GM12878 (cell line): ENCODE measurements around the gene TRIM4. TPM values are rescaled to one million over a fixed set of nuclear protein-coding genes. Genes with fewer than 3 reads are reported as not detected.
"Not testable (repeated sequence)": the region's sequence is repeated elsewhere in the genome, so short reads cannot be mapped to it uniquely, and the experiment has no call there.

ENCODE experiments used
- ATAC-seq: fragments of 200-7000 bp; cut with Tn5 transposase; 3 replicates; pipeline ENCODE4 v1.9.1; 2020; ENCODE audit warnings: mild to moderate bottlenecking, moderate library complexity
- BruUV-seq: library from RNA; stranded (reverse); fragments of 400-500 nt; replicated peaks from 2 replicates; lab custom pipeline; 2021; lab: Mats Ljungman, UMichigan
- CTCF ChIA-PET: fragments of 300-600 bp; sonication (Branson Sonifier 250); formaldehyde crosslinking; extraction: SDS; loops from one replicate; lab custom pipeline; 2021; ENCODE audit warnings: inconsistent platforms; lab: Yijun Ruan, JAX
- POLR2A ChIA-PET: fragments of 350-600 bp; formaldehyde crosslinking; extraction: SDS; loops from one replicate; lab custom pipeline; 2021; ENCODE audit warnings: inconsistent platforms; lab: Charles Lee
- RAD21 ChIA-PET: fragments of 300-600 bp; sonication (Branson Sonifier 250); formaldehyde crosslinking; loops from one replicate; lab custom pipeline; 2023; ENCODE audit warnings: antibody characterized with exemption; ENCODE audit not compliant: unreplicated experiment; lab: Charles Lee
- SMC1A ChIA-PET: fragments of 300-600 bp; sonication (Branson Sonifier 250); formaldehyde crosslinking; loops from one replicate; lab custom pipeline; 2023; ENCODE audit not compliant: unreplicated experiment, uncharacterized antibody; lab: Charles Lee
- DNase-seq: peaks from one replicate; pipeline ENCODE4 v3.0.0-alpha.2; 2011; ENCODE audit warnings: low read depth, low spot score
- FAIRE-seq: peaks from 3 replicates; lab custom pipeline; 2011; peaks lifted over from hg19 to GRCh38; lab: Jason Lieb, UNC
- H2AFZ ChIP-seq: 2 replicates; pipeline ENCODE4 v1.6.0; 2011; ENCODE audit warnings: low read depth, low read length, control low read depth; ENCODE audit not compliant: control insufficient read depth
- H3K27ac ChIP-seq: 2 replicates; pipeline ENCODE4 v1.5.1; 2011; ENCODE audit warnings: control low read depth; ENCODE audit not compliant: control insufficient read depth, insufficient read depth
- H3K27me3 ChIP-seq, 2 experiments: replicated peaks in 1 of 2; 2 replicates each; pipeline versions ENCODE4 v1.6.0 to v1.6.1; 2011; ENCODE audit warnings: low read length in 1 of 2; ENCODE audit not compliant: control insufficient read depth in 2 of 2, insufficient read depth in 2 of 2
- H3K36me3 ChIP-seq, 2 experiments: 2 replicates each; pipeline ENCODE4 v1.5.1; 2011; ENCODE audit warnings: low read length in 1 of 2; ENCODE audit not compliant: control insufficient read depth in 2 of 2, insufficient read depth in 2 of 2
- H3K4me1 ChIP-seq: 2 replicates; pipeline ENCODE4 v1.6.1; 2011; ENCODE audit warnings: mild to moderate bottlenecking, low read length, moderate library complexity, mixed read lengths; ENCODE audit not compliant: control insufficient read depth, insufficient read depth
- H3K4me2 ChIP-seq: 2 replicates; pipeline ENCODE4 v1.6.0; 2011; ENCODE audit warnings: control low read depth; ENCODE audit not compliant: control insufficient read depth, insufficient read depth
- H3K4me3 ChIP-seq: fragments of 200-600 bp; sonication (generic); 2 replicates; pipeline ENCODE4 v1.5.1; 2016
- H3K79me2 ChIP-seq: 2 replicates; pipeline ENCODE4 v1.6.0; 2011; ENCODE audit warnings: low read length; ENCODE audit not compliant: control insufficient read depth, insufficient read depth
- H3K9ac ChIP-seq: 2 replicates; pipeline ENCODE4 v1.8.0; 2011; ENCODE audit warnings: low read length, control low read depth, mixed read lengths; ENCODE audit not compliant: control insufficient read depth, insufficient read depth
- H3K9me3 ChIP-seq: replicated peaks from 3 replicates; pipeline ENCODE4 v1.5.1; 2011; ENCODE audit warnings: mild to moderate bottlenecking, low read length; ENCODE audit not compliant: control insufficient read depth, insufficient read depth
- H4K20me1 ChIP-seq: 2 replicates; pipeline ENCODE4 v1.6.0; 2011; ENCODE audit not compliant: control insufficient read depth, insufficient read depth
- ATF2 ChIP-seq: IDR thresholded peaks from 2 replicates; pipeline ENCODE4 v1.6.1; 2012; ENCODE audit warnings: low read length, inconsistent platforms
- SREBF1 ChIP-seq: IDR thresholded peaks from 2 replicates; pipeline ENCODE4 v1.6.1; 2012; ENCODE audit warnings: mild to moderate bottlenecking, low read length
- WGBS: methylation state at CpG from one replicate; pipeline ENCODE4 v1.1.6; 2016; ENCODE audit warnings: low lambda C conversion rate; ENCODE audit not compliant: insufficient replicate concordance, insufficient coverage; ENCODE audit errors: missing lambda C conversion rate; 5-methylcytosine and 5-hydroxymethylcytosine counted together
- in situ Hi-C: fragments of 300-500 bp; cut with MboI; formaldehyde crosslinking; loops from 9 replicates; pipeline ENCODE4 v1.14.3; 2018; ENCODE audit warnings: mixed read lengths
- intact Hi-C: fragments of 100-400 bp; cut with micrococcal nuclease; formaldehyde crosslinking; loops from one replicate; pipeline ENCODE4 v1.14.2; 2022; ENCODE audit not compliant: unreplicated experiment
- polyA plus RNA-seq, 11 experiments: library from polyadenylated mRNA; depleted of rRNA in 4 of 11; unstranded in 6 of 11; stranded (reverse) in 5 of 11; fragments of >200 nt; fragmentation: Nextera tagmentation in 4 of 11; fragmentation: Illumina TruSeq in 1 of 11; extraction: Ambion mirVana in 4 of 11; extraction: Trizol in 1 of 11; gene quantifications; 1 replicate in 1 of 11; 2 replicates in 10 of 11; pipeline versions ENCODE4 v1.2.1 to v1.2.3, GENCODE V29; 2011 to 2016; ENCODE audit warnings: inconsistent platforms in 2 of 11, missing spikeins in 2 of 11, low read depth in 1 of 11
- total RNA-seq, 4 experiments: library from RNA; depleted of rRNA in 3 of 4; stranded (reverse); fragments of >200 nt in 3 of 4; fragmentation: Illumina TruSeq in 1 of 4; extraction: Trizol in 1 of 4; gene quantifications; 2 replicates each; pipeline versions ENCODE4 v1.2.1 to v1.2.3, GENCODE V29; 2013 to 2021

The TRIM4 gene
- total and polyA plus RNA-seq, 10 of the 15 experiments (the other 5 are each of a cell fraction or from before 2014, with no cell fraction given) = 4.8 to 21.8 (median 17.9) TPM

- TF ChIP-seq SREBF1 (no peak), ATF2 (no peak)
- TF ChIP-seq, all 136 proteins: peak for 0
Measured at GRCh38 chr7:99953649-99954048, 34.3 kb upstream of the TRIM4 start (continued).

- ATAC-seq, intact Hi-C loops, H3K9me3 ChIP-seq, H3K4me1 ChIP-seq, POLR2A ChIA-PET, BruUV-seq, H3K9ac ChIP-seq, H3K79me2 ChIP-seq, H4K20me1 ChIP-seq, H3K36me3 ChIP-seq, H3K4me2 ChIP-seq, H3K4me3 ChIP-seq, H3K27me3 ChIP-seq, RAD21 ChIA-PET, H2AFZ ChIP-seq, SMC1A ChIA-PET, DNase-seq, in situ Hi-C loops, H3K27ac ChIP-seq, FAIRE-seq: not testable (repeated sequence)
- CTCF ChIA-PET = interaction anchor here (1.2 kb wide), 1 partner anchor 27 kb away, joined by 4 read pairs; no protein-coding TSS in a partner anchor
- 86% methylated on average over 1 of the region's 4 CpGs for WGBS
Measured at GRCh38 chr7:99952649-99953048, 33.3 kb upstream of the TRIM4 start.

- POLR2A ChIA-PET = interaction anchor here (0.6 kb wide), 1 partner anchor 189 kb away, joined by 6 read pairs; no protein-coding TSS in a partner anchor
- H3K27me3 ChIP-seq, H2AFZ ChIP-seq, RAD21 ChIA-PET, FAIRE-seq, H3K27ac ChIP-seq, in situ Hi-C loops, H3K9ac ChIP-seq, SMC1A ChIA-PET, H3K79me2 ChIP-seq, H4K20me1 ChIP-seq, H3K4me1 ChIP-seq, H3K4me2 ChIP-seq, H3K9me3 ChIP-seq, BruUV-seq, H3K36me3 ChIP-seq, H3K4me3 ChIP-seq, ATAC-seq, intact Hi-C loops, DNase-seq: not testable (repeated sequence)
- CTCF ChIA-PET = interaction anchor here (1.1 to 1.7 kb wide), 3 partner anchors 12 to 95 kb away, joined by 3 to 4 read pairs (median 3); partner anchors contain the start of gene TRIM4
- 82% methylated on average over 6 of the region's 6 CpGs for WGBS
Measured at GRCh38 chr7:99950819-99951218, 31.5 kb upstream of the TRIM4 start.
